Adrenal gland (tissue), 12 donors: ENCODE data around the gene KCNMA1. TPM values are rescaled to one million over a fixed set of nuclear protein-coding genes. Genes with fewer than 3 reads are reported as not detected.
A peak's percentile ranks its signal among the peaks of the same experiment; 100 is the strongest.

Source experiments
- DNase-seq, 7 donors: peaks; one replicate each; pipeline ENCODE4 v3.0.0-alpha.2; 2019 to 2020
- H3K27ac ChIP-seq, 5 donors: fragments of 200-600 bp; sonication (generic) in 4 of 5; 1 replicate in 3 of 5; 2 replicates in 2 of 5; pipeline versions ENCODE4 v1.5.1 to v1.8.0; 2016 to 2020; ENCODE audit warnings: mild to moderate bottlenecking in 1 of 5
- H3K27me3 ChIP-seq: fragments of 200-600 bp; 2 replicates; pipeline ENCODE4 v1.8.0; 2021
- H3K36me3 ChIP-seq, 2 donors: fragments of 200-600 bp; replicated peaks in 1 of 2; 1 replicate in 1 of 2; 2 replicates in 1 of 2; pipeline versions ENCODE4 v1.5.1 to v1.8.0; 2018 to 2022
- H3K4me1 ChIP-seq, 2 donors: fragments of 200-600 bp; replicated peaks in 1 of 2; 1 replicate in 1 of 2; 2 replicates in 1 of 2; pipeline versions ENCODE4 v1.5.1 to v1.8.0; 2018 to 2021
- H3K4me3 ChIP-seq, 4 donors: fragments of 200-600 bp; sonication (generic) in 3 of 4; one replicate each; pipeline ENCODE4 v1.5.1; 2016 to 2018
- H3K9me3 ChIP-seq, 3 donors: fragments of 200-600 bp; sonication (generic) in 1 of 3; replicated peaks in 1 of 3; 1 replicate in 2 of 3; 2 replicates in 1 of 3; pipeline versions ENCODE4 v1.5.1 to v1.8.0; 2016 to 2021
- POLR2A ChIP-seq, 2 donors: fragments of 450-650 bp; IDR thresholded peaks; one replicate each; pipeline ENCODE4 v1.6.1; 2017; ENCODE audit warnings: antibody characterized with exemption in 2 of 2, mild to moderate bottlenecking in 2 of 2, moderate library complexity in 1 of 2
- WGBS, 4 donors: extraction: QIAGEN DNeasy Blood & Tissue Kit in 2 of 4; methylation state at CpG; one replicate each; pipeline versions ENCODE4 v1.1.5 to v1.1.7; 2013 to 2017; 5-methylcytosine and 5-hydroxymethylcytosine counted together
- intact Hi-C, 2 donors: fragments of 100-400 bp; cut with DNase I; formaldehyde crosslinking; loops; one replicate each; pipeline versions ENCODE4 v1.14.1 to v1.15.0; 2022 to 2023
- polyA plus RNA-seq, 3 donors: library from polyadenylated mRNA; stranded (reverse); fragments of 200-250 nt in 2 of 3; fragments of 350-450 nt in 1 of 3; fragmentation: Illumina TruSeq in 1 of 3; extraction: RNeasy Lipid Tissue Mini Kit (QIAGEN cat#74804) in 1 of 3; gene quantifications; one replicate each; pipeline ENCODE4 v1.2.3, GENCODE V29; 2013 to 2014
- total RNA-seq, 9 donors: library from RNA; depleted of rRNA in 4 of 9; stranded (reverse); fragments of >200 nt in 4 of 9; fragments of 120-200 nt in 1 of 9; fragmentation: NEBNext Ultra II Directional in 1 of 9; extraction: Animal tissue kit (Norgen Biotek cat#: 25700) in 1 of 9; gene quantifications; one replicate each; pipeline versions ENCODE4 v1.1.0 to v1.2.4, GENCODE V29; 2013 to 2023
- TF ChIP-seq, protein P1 (sequence below), 6 experiments: fragments of 450-650 bp in 4 of 6; fragments of 200-600 bp in 2 of 6; sonication (generic) in 1 of 6; IDR thresholded peaks; 1 replicate in 5 of 6; 2 replicates in 1 of 6; pipeline versions ENCODE4 v1.5.1 to v1.8.0; 2016 to 2021; ENCODE audit warnings: antibody characterized with exemption in 6 of 6, mild to moderate bottlenecking in 2 of 6, moderate library complexity in 1 of 6
- donor health status: healthy with polysubstance abuse.
- donor health status: Bipolar disorder and iron deficiency.
- donor health status: DM: yes; HTN: yes; CAD: no.
- donor health status: DM: no; HTN: no; CAD: no.
- donor health status: DM: no; HTN: no; CAD: no.
- donor health status: DM: yes; HTN: yes; CAD: no.

Gene KCNMA1
- total and polyA plus RNA-seq, 12 donors, result 6.4 to 37.7 (median 13.4) TPM

DNA sequence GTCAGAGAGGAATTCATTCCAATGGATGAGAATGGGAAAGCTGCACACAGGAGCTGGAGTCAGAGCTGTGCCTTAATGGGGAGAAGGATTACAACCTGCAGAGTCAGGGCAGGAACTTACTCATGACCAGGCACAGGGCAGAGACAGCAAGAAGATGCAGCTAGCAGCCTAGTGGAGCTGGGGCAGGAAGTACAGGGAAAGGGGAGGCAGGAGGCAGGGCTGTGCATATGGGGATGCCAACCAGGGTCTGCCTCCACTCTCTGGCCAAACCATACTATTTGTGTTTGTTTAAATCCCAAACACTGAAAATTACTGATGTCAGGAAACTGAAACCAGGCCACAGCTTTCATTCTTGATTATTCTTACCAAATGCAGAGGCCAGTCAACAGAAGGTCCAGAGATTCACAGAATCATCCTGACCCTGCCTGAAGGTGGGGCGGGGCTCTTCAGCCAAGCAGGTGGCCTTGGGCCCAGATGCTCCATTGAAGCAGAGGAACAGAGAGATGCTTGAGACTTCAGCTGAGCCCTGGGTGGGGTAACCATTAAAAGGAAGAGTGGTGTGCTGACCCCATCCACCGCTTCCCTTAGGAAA is 461.9 kb downstream of the KCNMA1 start:
- no peak for DNase-seq
- Histone ChIP-seq H3K9me3 (no peaks in the 10 kb centered on the region), H3K27me3 (no peaks in the 10 kb centered on the region), H3K4me1 (no peaks in the 10 kb centered on the region), H3K27ac (no peak overlapping the region), H3K4me3 (no peak overlapping the region), H3K36me3 (no peaks in the 10 kb centered on the region)
- 100% methylated on average over 1 to 2 of the region's 2 CpGs for whole genome bisulfite sequencing, 4 donors
- intact Hi-C loops, result loop anchor here (2.0 to 10.0 kb wide), 5 partner anchors 219 to 539 kb away; partner anchors contain the start of gene KCNMA1 (in 1 of the 2)
- TF ChIP-seq POLR2A (IDR thresholded peaks at IDR 0.05), result no peak
- TF ChIP-seq, protein P1, sequence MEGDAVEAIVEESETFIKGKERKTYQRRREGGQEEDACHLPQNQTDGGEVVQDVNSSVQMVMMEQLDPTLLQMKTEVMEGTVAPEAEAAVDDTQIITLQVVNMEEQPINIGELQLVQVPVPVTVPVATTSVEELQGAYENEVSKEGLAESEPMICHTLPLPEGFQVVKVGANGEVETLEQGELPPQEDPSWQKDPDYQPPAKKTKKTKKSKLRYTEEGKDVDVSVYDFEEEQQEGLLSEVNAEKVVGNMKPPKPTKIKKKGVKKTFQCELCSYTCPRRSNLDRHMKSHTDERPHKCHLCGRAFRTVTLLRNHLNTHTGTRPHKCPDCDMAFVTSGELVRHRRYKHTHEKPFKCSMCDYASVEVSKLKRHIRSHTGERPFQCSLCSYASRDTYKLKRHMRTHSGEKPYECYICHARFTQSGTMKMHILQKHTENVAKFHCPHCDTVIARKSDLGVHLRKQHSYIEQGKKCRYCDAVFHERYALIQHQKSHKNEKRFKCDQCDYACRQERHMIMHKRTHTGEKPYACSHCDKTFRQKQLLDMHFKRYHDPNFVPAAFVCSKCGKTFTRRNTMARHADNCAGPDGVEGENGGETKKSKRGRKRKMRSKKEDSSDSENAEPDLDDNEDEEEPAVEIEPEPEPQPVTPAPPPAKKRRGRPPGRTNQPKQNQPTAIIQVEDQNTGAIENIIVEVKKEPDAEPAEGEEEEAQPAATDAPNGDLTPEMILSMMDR (IDR thresholded peaks at IDR 0.05), result no peak

DNA sequence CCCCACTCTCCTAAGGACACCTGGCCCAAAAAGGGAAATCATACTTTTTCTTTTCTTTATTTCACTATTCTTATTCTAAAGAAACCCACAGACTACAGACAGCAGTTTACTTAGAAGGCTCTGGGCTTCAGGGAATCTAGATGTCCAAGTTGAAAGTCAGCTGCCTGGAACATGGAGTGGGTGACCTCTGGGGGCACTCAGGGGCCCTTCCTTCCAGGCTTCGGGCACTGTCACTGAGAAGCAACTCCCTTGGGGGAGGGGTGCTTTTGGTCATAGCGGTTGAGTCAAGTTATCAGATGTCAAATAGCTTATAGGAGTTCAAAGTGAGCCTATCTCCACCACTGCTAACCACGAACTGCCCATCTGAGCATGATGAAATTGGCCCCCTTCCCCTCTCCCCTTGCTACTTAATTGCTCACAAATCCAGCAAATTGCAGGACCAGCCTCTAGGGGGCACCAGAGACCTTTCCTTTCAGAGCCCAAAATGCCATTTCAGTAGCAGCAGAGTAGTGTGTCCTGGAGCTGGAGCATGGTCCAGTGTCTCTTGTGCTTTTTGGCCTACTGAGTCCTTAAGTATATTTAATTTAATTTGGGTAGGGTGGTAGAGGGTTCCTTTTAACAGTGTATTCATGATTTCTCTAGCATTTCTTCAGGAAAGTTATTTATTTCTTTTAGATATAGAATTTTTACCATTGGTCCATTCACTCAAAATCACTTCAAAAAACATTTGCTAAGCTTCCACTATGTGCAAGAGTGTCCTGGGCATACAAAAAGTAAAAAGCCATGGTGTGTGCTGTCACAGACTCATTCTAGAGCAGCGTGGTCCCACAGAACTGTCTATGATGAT is 463.8 kb downstream of the KCNMA1 start:
- TF ChIP-seq POLR2A (IDR thresholded peaks at IDR 0.05), result no peak
- TF ChIP-seq, protein P1 (IDR thresholded peaks at IDR 0.05), result peak; percentile 85 to 92 (median 91)
- Histone ChIP-seq H3K27ac (no peak overlapping the region), H3K4me1 (no peaks in the 10 kb centered on the region), H3K36me3 (no peaks in the 10 kb centered on the region), H3K27me3 (no peaks in the 10 kb centered on the region), H3K9me3 (no peaks in the 10 kb centered on the region), H3K4me3 (no peak overlapping the region)
- peak; percentile 55 to 93 (median 77) for DNase-seq
- intact Hi-C loops, result loop anchor here (10.0 kb wide), 3 partner anchors 221 to 541 kb away; no protein-coding TSS in a partner anchor
- 16 to 29% (median 28%) methylated on average over 4 of the region's 4 CpGs for WGBS, 4 donors

DNA sequence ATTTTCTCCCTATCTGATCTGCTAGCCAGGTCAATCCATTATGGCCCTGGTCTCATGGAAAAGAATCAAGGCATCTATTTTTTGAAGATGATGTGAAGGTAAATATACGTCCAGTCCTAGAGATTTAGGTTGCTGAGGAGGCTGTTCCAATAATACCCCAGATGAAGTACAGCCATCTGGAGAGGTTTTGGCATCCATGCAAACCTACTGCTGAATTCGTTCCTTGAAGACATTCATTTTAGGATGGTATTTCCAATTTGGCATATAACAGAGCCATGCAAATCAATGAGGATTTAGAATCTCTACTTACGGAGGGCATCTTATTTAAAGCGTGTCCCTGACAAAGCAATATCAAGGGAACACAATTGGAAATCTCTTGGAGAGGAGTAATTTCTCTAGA is 465.5 kb downstream of the KCNMA1 start:
- no peak for DNase-seq
- Histone ChIP-seq H3K4me3 (no peak overlapping the region), H3K27me3 (no peaks in the 10 kb centered on the region), H3K27ac (no peak overlapping the region), H3K36me3 (no peaks in the 10 kb centered on the region), H3K9me3 (no peaks in the 10 kb centered on the region), H3K4me1 (no peaks in the 10 kb centered on the region)
- intact Hi-C loops, result loop anchor here (10.0 kb wide), 3 partner anchors 223 to 543 kb away; no protein-coding TSS in a partner anchor
- no peak for TF ChIP-seq POLR2A (IDR thresholded peaks at IDR 0.05)
- TF ChIP-seq, protein P1 (IDR thresholded peaks at IDR 0.05), result no peak
- 77 to 90% (median 83%) methylated on average over 4 of the region's 4 CpGs for WGBS, 4 donors

DNA sequence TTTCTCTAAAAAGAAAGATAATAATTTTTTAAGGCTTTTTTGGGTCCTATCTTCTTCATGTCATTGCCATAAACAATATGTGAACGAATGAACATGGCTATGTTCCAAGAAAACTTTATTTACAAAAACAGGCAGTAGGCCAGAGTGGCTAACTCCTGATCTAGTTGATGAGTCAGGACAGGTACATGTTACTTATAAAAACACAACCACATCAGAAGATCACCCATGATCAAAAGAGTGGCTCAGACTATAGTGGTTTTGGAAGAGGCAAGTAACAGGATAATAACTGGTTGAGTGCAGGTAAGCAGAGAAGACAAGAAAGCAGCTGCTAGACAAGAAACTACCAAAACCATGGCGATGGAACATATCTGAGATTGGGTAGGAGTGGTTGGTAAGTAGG is 468.7 kb downstream of the KCNMA1 start:
- DNase-seq, result no peak
- TF ChIP-seq, protein P1 (IDR thresholded peaks at IDR 0.05), result no peak
- TF ChIP-seq POLR2A (IDR thresholded peaks at IDR 0.05), result no peak
- Histone ChIP-seq H3K4me3 (no peak overlapping the region), H3K36me3 (no peaks in the 10 kb centered on the region), H3K4me1 (no peaks in the 10 kb centered on the region), H3K27me3 (no peaks in the 10 kb centered on the region), H3K27ac (no peak overlapping the region), H3K9me3 (no peaks in the 10 kb centered on the region)
- intact Hi-C loops, result loop anchor here in 1 of 2 donors (2.0 kb wide), 1 partner anchor 478 kb away; no protein-coding TSS in a partner anchor
- 36 to 77% (median 40%) methylated on average over 1 to 2 of the region's 2 CpGs for WGBS, 4 donors
